ENCODE results near the gene CSRNP3.

Gene CSRNP3

DNA sequence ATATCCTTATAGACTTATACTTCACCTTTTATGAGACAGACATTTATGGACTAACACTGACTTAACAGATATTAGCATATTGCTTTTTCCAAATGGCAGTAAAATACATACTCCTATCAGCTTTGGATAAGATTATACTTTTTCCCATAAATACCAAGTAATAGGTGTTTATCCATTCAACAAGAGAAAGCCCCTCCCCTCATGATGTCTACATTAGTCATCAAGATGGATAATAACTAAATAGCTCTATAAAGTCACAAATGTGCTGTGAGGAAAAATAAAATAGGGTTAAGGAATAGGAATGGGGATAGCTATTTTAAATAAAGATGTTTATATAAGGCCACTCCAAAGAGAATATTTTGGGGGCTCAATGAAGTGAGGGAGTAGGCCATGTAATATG lies 39.4 kb downstream of the CSRNP3 start:
- Mint-ChIP-seq H3K4me1 (no peaks in the 10 kb centered on the region), H3K4me3 (no peak overlapping the region), H3K36me3 (ENCODE audit: low read depth) (peaks cover 33% of the 10 kb centered on the region), H3K27me3 (ENCODE audit: low read depth) (no peaks in the 10 kb centered on the region), H3K27ac (no peak overlapping the region), H3K9me3 (peaks cover 5% of the 10 kb centered on the region)
- TF ChIP-seq, protein P1, sequence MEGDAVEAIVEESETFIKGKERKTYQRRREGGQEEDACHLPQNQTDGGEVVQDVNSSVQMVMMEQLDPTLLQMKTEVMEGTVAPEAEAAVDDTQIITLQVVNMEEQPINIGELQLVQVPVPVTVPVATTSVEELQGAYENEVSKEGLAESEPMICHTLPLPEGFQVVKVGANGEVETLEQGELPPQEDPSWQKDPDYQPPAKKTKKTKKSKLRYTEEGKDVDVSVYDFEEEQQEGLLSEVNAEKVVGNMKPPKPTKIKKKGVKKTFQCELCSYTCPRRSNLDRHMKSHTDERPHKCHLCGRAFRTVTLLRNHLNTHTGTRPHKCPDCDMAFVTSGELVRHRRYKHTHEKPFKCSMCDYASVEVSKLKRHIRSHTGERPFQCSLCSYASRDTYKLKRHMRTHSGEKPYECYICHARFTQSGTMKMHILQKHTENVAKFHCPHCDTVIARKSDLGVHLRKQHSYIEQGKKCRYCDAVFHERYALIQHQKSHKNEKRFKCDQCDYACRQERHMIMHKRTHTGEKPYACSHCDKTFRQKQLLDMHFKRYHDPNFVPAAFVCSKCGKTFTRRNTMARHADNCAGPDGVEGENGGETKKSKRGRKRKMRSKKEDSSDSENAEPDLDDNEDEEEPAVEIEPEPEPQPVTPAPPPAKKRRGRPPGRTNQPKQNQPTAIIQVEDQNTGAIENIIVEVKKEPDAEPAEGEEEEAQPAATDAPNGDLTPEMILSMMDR (IDR thresholded peaks at IDR 0.05; ENCODE audit: unreplicated experiment in 3 of 3), result no peak

DNA sequence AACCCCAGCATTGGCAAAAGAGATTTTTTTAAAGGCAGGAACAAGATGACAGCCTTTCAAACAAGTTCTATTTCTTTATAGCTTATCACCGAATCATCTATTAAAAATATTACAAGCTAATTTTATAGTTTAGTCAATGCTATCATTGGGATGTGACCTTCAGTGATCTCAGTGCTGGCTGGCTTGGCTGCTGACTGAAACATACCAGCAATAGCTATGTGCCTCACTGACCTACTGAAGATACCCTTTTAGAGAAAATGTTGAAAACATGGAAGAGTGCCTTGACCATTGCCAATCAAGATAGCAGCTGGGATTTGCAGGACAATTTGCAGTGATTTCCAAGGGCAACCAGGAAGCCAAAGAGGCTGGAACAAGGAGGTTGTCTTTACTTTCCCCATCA lies 44.0 kb downstream of the CSRNP3 start:
- no peaks in the 10 kb centered on the region for H3K4me1 Mint-ChIP-seq
- H3K27me3 Mint-ChIP-seq (ENCODE audit: low read depth), result no peaks in the 10 kb centered on the region
- H3K36me3 Mint-ChIP-seq (ENCODE audit: low read depth), result peaks cover 15% of the 10 kb centered on the region
- H3K9me3 Mint-ChIP-seq, result peaks cover 5% of the 10 kb centered on the region
- no peak overlapping the region for H3K4me3 Mint-ChIP-seq
- TF ChIP-seq, protein P1 (IDR thresholded peaks at IDR 0.05; ENCODE audit: unreplicated experiment in 3 of 3), result no peak
- no peak overlapping the region for H3K27ac Mint-ChIP-seq

DNA sequence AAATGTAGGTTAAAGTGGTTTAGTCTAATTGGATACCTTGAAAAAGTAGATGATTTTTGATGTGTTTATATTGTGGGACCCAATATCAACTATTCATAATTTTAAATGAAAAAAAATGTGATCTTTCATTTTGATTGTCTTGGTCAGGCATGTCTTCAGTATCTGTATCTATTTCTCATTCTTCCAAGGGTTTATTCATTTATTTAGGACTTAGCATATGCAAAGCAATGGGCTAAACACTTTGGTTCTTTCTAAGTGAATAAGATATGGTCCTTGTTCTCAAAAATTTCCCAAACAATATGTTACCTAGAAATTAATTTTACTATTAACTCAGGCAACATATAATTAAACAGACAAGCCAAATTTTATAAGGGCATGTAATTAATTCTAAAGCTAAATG lies 49.1 kb downstream of the CSRNP3 start:
- H3K36me3 Mint-ChIP-seq (ENCODE audit: low read depth), result peaks cover 34% of the 10 kb centered on the region
- H3K27me3 Mint-ChIP-seq (ENCODE audit: low read depth), result no peaks in the 10 kb centered on the region

DNA sequence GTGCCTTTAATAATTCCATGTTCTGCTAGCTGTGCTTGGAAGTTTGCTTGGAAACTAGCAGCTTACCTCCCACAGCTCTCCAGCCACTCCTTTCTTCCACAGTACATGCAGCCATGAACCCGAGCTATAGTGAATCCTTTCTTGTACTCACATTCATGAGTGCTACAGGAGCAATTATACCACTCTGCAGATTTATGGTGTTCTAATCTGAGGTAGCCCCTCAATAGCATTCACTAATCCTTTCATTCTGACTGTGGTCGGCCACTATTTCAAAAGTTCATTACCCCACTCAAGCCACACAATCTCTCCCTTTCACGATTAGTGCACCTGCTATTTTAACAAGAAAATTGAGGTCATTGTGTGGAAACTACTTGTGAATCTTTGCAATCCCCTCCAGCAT lies 53.2 kb downstream of the CSRNP3 start:
- no peaks in the 10 kb centered on the region for H3K4me1 Mint-ChIP-seq
- TF ChIP-seq, protein P1 (IDR thresholded peaks at IDR 0.05; ENCODE audit: unreplicated experiment in 3 of 3), result no peak
- H3K9me3 Mint-ChIP-seq, result peaks cover 2% of the 10 kb centered on the region
- H3K36me3 Mint-ChIP-seq (ENCODE audit: low read depth), result peaks cover 37% of the 10 kb centered on the region
- H3K27ac Mint-ChIP-seq, result no peak overlapping the region
- H3K4me3 Mint-ChIP-seq, result no peak overlapping the region
- H3K27me3 Mint-ChIP-seq (ENCODE audit: low read depth), result no peaks in the 10 kb centered on the region

More for the DNA sequence above, 49.1 kb downstream of the CSRNP3 start:
- Mint-ChIP-seq H3K4me1 (no peaks in the 10 kb centered on the region), H3K9me3 (no peaks in the 10 kb centered on the region), H3K4me3 (no peak overlapping the region), H3K27ac (no peak overlapping the region)
- TF ChIP-seq, protein P1 (IDR thresholded peaks at IDR 0.05; ENCODE audit: unreplicated experiment in 3 of 3), result no peak

DNA sequence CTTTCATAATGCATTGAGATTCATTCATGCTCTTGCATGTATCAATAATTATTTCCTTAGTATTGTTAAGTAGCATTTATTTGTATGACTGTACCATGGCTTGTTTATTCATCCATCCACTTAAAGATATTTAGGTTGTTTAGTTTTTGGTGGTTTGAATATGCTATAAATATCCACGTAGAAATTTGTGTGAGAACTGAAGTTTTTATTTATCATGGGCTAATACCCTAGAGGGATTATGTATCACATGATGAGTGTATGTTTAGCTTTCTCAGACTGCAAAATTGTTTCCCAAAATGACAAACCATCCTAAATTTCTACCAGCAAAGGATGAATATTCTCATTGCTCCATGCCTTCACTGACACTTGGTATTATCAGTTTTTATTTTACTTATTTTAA lies 55.2 kb downstream of the CSRNP3 start:
- Mint-ChIP-seq H3K36me3 (ENCODE audit: low read depth) (peaks cover 41% of the 10 kb centered on the region), H3K4me3 (no peak overlapping the region), H3K4me1 (no peaks in the 10 kb centered on the region), H3K27ac (no peak overlapping the region), H3K27me3 (ENCODE audit: low read depth) (no peaks in the 10 kb centered on the region), H3K9me3 (peaks cover 7% of the 10 kb centered on the region)
- TF ChIP-seq, protein P1 (IDR thresholded peaks at IDR 0.05; ENCODE audit: unreplicated experiment in 3 of 3), result no peak

DNA sequence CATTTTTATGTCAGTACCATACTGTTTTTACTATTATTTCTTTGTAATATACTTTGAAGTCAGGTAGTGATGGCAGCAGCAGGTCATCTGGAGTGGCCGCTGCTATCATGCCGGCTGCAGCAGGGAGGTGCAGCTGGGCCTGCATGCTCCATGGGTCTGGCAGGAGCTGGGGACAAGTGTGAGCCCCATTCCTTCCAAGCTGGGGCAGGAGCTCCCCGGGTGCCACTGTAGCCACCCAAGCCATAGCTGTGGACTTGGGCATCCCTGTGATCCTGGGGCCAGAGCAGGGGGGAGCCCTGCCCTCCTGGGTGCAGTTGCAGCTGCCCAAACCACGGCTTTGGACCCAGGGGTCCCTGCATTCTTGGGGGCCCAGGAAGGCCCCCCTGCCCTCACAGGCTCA lies 59.2 kb downstream of the CSRNP3 start:
- TF ChIP-seq, protein P1 (IDR thresholded peaks at IDR 0.05; ENCODE audit: unreplicated experiment in 3 of 3), result no peak
- Mint-ChIP-seq H3K27ac (no peak overlapping the region), H3K4me1 (peaks cover 5% of the 10 kb centered on the region), H3K9me3 (peaks cover 7% of the 10 kb centered on the region), H3K36me3 (ENCODE audit: low read depth) (peaks cover 47% of the 10 kb centered on the region), H3K4me3 (no peak overlapping the region), H3K27me3 (ENCODE audit: low read depth) (no peaks in the 10 kb centered on the region)
